NCI-H1436 (cell line): ENCODE results near the gene FSCN2.

Experiments
- DNase-seq: peaks from one replicate; lab custom pipeline; 2025; lab: John Stamatoyannopoulos, UW

Gene FSCN2, protein sequence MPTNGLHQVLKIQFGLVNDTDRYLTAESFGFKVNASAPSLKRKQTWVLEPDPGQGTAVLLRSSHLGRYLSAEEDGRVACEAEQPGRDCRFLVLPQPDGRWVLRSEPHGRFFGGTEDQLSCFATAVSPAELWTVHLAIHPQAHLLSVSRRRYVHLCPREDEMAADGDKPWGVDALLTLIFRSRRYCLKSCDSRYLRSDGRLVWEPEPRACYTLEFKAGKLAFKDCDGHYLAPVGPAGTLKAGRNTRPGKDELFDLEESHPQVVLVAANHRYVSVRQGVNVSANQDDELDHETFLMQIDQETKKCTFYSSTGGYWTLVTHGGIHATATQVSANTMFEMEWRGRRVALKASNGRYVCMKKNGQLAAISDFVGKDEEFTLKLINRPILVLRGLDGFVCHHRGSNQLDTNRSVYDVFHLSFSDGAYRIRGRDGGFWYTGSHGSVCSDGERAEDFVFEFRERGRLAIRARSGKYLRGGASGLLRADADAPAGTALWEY

DNA sequence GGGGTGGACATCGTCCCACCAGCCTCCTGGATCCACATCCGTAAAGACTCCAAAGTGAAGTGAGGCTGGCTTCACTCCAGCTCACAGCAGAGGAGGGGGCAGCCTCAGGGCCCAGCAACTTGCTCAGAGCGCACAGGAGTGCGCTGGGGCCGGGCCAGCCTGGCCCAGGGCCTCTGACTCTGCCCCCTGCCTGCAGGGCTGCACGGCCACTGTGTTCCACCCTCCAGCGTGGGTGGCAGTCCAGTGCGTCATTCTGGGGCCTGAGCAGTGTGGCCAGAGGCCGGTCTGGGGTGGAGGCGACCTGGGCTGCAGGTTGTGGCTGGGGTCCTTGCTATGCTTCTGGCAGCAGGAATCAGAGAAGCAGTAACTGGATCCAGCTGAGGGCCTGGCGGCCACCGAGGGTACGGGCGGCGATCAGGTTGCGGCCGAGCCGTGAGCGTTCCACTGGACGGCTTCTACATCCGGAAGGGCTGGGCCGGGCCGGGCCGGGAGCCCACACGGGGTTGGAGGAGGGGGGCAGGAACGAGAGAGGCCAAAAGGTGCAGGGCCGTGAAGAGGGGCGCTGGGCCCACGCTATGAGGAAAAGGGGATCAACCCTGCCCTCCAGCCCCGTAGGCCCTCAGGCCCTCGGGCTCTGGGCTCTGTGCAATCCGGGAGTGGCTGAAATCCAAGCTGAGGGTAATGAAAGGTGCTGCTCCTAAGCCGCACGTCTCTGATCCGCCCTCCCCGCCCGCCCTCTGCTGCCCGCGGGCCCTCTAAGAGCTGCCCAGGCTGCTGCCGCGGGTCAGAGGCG is at the start of gene FSCN2:
TSS of gene FSCN2 (plus strand) at position 787 of the 793 bp plus-strand sequence. CDS start 155 bp downstream, outside the sequence.
- no peak for DNase-seq

DNA sequence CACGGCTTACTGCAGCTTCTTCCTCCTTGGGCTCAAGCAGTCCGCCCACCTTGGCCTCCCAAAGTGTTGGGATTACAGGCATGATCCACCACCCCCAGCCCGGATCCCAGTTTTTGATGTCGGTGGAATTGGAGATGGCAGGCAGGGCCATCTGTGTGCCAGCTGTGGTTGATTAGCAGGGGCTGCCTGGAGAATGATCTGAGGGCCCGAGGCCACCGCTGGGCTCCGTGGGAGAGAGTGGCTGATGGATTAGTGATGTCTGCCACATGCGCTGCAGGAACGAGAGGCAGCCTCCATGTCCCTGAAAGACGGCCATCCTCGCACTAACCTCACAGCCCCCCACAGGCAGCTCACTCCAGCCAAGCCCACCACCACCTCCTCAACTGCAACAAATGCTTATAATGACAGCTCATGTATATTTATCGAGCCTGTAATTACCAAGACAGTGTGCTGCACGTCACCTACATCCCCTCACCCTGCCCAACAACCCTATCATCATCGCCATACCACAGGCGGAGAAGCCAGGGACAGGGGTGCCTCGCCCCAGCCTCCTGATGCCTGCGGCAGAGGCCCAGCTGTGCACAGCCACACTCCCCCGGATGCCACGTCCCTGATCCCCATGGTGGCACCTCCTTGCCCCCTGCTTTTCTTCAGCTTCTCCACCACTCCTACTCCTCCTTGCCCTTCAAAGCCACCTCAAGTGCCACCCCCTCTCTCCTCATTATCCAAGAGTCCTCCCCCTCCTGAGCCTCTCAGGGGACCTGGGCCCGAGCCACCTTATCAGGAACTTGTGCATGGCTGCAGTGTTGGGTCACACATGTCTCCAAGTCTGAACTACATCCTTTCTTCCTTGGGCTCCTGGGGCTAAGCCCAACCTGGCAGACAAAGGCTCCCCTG is 48.8 kb upstream of the FSCN2 start:
- no peak for DNase-seq

DNA sequence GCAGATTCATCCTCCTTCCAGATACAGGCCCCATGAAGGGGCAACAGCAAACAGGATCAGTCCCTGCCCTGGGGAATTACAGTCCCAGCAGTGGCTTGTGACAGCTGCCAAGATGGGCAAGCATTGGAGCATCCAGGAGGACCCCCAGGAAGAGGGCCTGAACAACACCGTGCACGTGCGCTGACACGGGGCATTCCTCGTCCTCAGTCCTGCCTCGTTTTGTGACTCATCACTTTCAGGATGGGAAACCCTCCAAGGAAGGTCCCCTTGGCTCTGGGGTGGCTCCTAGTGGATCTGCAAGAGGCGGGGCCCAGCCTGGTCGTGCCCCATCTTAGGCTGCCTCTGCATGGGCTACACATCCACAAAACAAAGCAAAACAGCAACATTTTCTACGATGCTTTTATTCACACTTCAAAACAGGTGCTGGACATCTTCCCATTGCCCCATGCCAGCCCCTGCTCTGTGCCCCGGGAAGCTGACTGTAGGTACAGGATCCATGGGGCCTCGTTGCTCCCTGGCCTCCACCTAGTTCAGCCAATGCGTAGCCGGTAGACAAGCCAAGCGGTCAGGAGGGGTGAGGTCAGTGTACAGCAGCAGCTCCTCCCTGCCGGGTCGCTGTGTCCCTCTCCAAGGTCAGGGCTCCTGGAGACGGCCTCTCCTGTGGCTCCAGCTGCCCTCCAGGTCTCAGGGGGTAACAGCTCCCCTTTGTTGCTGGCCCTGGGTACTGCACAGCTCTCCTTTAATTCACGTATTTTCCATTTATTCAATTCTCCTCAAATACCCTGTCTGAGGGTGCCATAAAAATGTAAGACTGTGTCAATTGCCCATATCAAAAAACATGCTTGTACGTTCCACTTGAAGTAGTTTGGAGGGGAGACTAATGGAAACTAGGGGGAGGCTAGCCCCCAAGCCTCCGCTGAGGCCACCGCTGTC is 47.8 kb upstream of the FSCN2 start:
- no peak for DNase-seq

DNA sequence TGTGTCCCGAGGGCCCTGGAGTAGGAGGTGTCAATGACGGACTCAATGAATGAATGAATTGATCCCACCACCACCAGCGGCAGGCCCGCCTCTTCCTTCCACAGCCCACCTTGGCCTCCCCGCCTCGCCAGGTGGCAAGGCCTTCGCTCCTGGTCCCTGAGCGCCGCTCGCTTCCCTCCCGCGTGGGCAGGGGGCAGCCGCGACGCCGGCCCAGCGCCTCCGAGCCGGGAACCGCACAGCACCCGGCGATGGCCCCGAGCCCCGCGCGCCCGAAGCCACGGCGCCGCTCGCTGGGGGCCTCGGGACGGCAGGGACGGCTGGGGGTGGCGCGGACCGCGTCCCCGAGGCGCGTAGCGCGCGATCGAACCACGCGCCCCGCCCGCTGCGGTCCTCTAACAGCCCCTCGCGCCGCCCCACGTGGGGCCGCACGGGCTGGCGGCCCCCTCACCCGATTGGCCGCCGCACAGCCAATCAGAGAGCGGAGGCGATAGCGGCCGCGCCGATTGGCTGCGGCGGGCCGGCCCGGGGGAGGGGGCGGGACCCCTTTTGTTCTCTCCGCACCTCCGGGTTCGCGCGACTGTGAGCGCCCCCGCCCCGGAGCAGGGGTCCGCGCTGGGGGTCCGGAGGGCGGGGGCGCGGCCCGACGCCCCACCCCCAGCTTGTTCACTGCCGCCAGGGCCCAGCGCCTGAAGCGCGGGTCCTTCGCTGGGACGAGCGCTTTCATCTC is 46.9 kb upstream of the FSCN2 start:
- DNase-seq, result peak; percentile 95

DNA sequence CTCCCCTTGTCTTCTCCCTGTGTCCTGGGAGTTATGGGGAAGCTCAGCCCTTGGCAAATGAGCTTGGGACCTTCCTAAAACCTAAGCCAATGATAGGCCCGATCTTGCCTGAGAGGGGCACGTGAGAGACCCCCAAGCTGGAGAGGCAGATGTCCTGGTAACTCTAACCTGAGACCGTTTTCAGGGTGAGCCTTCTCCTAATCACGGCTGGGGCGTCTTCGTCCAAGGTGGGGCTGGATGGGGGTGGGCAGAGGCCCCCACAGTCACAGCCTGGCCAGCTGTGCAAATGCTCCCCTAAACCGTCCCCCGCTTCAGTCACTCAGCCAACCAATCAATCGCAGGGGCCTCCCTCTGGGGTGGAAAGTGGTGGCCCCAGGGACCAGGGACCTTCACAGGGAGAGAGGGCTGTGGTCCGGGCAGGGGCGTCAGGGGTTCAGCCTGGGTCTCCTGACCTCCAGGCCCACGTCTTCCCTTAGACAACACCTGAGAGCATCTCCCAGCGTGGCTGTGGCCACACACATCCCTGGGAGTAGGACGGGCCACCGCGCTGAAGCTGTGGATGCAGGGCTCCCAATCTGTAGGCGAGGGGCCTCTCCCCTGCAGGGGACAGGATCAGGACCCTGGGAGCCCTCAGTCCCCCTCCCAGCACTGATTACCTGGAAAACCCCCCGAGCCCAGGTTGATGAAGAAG is 46.2 kb upstream of the FSCN2 start:
- DNase-seq, result no peak

DNA sequence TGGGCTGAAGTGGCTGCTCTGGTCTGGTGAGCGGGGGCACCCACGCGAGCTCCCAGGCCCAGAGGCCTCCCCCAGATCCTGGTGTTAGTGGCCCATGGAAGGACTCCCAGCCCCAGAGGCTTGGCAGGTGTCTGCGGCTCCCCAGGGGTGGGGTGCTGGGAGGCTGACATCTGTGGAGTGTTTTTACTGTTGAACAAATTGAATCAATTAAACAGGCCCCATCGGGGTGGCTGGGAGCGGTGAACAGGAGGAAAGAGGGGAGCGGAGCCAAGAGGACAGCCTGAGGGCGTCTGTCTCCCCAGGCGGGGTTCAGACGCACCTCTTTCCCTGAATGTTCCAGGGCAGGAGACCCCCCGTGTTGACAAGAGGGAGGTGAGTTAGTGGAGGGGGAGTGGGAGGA is 45.5 kb upstream of the FSCN2 start:
- DNase-seq, result no peak

DNA sequence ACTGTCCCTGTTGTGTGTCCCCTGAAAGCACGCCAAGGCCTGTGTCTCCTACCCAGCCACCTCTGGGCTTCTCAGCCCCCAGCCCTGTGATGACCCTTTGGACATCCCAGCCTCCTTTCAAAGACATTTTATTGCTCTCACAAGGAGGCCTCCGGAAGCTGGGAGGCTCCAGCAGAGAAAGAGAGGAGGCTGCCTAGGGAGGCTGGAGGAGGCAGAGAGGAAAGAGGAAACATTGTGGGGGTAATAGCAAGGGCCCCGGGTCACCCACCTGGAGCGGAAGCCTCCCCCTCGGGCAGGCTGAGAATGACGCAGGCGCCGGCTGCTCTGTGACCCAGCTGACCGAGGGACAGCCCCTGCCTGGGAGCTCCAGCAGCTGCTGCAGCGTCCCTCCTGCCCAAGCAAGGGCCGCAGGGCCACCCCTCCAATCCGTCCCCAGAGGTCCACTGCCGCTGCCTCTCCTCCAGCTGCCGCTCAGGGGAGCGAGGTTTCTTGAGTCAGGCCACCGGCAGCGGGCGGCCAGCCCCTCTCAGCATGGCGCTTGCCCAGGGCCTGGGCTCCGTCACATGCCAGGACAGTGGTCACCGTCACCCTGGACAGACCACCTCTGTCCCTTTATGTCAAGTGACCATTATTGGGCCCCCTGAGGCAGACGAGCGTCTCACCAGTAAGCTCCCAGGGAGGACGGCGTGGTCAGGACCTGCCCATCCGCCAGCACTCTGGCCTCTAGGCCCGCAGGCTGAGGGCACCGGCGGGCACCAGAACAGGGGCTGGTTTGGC is 44.9 kb upstream of the FSCN2 start:
- no peak for DNase-seq

DNA sequence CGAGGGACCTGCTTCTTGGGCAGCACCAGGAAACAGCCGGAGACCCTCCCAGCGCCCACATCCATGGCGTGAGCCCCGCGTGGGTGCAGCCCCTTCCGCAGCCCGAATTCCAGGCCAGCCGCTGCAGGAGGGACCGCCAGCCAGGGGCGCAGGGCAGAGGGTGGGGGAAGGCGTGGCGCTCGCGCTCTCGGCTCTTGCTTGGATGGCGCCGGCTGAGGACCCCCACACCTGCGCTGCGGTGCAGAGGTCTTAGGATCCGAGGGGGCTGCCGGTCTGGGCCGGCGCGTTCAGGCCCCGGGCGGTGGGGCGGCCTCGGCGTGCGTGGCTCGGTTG is 44.3 kb upstream of the FSCN2 start:
- DNase-seq, result no peak

DNA sequence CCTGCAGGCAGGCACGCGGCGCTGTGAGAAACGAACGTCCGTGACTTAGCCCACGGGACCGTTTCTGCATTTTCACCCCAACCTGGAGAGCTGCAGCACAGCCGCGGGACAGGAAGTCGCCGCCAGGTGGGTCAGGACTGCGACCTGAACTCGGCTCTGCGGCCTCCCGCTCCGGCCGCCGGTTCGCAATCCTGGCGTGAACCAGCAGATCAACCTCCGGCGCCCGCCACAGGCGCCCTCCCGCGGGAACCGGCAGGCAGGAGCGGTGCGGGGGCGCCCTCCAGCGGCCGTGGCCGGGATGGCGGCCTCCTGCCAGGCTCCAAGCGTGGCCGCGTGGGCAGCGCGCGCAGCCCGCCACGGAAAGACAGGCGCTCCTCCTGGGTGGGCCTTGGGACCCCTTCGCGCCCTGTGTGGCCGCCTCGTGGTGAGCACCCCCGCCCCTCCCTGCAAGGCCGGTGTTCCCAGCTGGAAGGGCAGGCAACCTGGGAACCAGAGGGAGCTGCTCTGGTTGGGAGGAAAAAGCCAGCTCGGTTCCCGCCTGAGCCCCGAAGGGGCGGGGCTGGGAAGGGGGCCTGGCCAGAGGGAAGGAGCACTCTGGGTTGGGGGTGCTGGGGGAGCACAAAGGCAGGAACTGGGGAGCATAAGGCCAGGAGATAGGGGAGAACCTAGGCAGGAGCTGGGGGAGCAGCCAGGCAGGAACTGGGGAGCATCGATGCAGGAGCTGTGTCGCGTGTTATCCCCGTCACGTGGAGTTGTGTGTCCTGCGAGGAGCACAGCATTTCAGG is 43.8 kb upstream of the FSCN2 start:
- DNase-seq, result peak; percentile 87

DNA sequence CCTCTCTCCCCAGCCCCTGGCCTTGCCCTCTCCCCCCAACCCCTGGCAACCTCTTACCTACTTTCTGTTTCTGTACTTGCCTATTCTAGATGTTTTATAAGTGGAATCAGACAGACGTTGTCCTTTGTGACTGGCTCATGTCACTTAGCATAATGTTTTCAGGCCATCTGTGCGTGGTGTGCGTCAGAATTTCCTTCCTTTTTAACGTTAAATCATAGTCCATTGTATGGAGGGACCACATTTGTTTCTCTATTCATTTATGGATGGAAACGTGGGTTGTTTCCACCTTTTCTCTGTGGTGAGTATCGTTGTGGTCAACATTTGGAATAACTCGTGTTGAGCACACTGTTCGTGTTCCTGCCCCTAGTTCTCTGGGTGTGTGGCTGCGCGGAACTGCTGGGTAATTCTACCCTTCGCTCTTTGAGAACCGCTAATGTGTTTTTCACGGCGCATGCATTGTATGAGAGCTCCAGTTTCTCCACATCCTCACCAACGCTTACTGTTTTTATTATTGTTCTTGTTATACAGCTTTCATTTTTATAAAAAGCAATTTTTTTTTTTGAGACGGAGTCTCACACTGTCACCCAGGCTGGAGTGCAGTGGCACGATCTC is 41.9 kb upstream of the FSCN2 start:
- no peak for DNase-seq

DNA sequence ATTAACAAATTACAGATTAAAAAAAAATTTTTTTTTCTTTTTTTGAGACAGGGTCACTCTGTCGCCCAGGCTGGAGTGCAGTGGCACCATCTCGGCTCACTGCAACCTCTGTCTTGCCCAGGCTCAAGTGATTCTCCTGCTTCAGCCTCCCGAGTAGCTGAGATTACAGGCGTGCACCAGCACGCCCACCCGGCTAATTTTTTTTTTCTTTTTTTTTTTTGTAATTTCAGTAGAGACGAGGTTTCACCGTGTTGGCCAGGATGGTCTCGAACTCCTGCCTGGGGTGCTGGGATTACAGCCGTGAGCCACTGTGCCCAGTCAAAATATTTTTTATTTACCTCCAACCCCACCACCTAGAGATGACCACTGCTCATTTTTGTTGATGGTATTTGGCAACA is 41.1 kb upstream of the FSCN2 start:
- no peak for DNase-seq

DNA sequence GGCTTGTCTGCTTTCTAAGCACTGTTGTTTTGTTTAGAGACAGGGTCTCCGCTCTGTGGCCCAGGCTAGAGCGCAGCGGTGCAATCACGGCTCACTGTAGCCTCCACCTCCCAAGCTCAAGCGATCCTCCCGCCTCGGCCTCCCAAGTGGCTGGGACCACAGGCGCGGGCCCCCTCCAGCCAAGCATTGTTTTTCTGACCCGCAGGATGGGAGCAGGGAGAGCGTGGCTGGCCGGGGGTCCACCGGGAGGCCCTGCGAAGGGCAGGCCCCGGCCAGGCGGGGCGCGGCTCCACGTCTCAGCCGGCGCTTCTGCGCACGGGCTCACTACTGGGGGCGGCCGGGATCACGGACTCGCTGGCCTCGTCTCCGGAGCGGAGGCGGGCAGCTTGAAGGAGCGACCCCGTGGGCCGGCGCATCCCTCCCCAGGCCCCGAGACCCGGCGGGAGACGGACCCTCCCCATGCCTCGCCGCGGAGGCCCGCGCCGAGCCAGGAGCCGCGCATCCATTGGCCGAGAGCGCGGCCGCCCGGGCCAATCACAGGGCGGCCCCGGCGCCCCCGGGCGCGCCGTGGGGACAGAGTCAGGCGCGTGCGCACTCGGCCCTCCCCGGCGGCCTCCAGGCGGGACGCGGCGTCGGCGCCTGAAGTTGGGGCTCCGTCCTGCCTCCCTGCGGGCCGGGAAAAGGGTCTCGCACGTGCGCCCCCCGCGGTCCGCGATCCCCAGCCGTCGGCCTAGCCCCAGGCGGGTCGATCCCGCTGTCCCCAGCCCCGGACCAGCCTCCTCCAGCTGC is 40.5 kb upstream of the FSCN2 start:
- DNase-seq, result peak; percentile 85

DNA sequence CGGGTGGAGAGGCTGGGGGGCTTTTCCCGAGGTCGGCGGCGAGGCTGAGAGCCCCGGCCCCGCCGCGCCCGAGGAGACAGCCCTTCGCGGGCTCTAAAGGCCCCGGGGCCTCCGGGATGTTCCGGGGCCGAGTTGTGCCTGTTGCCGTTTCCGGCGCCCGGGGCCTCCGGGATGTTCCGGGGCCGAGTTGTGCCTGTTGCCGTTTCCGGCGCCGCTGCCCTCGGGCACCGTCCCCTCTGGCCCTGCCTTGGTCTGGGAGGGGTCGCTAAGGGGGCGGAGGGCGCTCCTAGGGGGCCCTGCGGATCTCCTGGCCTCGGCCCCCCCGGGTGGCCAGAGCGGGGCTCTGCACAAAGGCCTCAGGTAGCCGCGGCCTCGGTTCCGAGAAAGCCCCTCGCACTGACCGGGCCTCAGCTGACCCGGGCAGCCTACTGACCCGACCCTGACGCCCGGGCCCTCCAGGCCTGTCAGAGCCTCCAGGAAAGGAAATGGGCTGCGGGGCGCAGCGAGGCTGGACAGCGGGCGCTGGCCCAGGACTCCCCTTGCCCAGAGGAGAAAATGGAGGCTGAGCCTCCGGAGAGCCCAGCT is 39.8 kb upstream of the FSCN2 start:
- DNase-seq, result no peak

DNA sequence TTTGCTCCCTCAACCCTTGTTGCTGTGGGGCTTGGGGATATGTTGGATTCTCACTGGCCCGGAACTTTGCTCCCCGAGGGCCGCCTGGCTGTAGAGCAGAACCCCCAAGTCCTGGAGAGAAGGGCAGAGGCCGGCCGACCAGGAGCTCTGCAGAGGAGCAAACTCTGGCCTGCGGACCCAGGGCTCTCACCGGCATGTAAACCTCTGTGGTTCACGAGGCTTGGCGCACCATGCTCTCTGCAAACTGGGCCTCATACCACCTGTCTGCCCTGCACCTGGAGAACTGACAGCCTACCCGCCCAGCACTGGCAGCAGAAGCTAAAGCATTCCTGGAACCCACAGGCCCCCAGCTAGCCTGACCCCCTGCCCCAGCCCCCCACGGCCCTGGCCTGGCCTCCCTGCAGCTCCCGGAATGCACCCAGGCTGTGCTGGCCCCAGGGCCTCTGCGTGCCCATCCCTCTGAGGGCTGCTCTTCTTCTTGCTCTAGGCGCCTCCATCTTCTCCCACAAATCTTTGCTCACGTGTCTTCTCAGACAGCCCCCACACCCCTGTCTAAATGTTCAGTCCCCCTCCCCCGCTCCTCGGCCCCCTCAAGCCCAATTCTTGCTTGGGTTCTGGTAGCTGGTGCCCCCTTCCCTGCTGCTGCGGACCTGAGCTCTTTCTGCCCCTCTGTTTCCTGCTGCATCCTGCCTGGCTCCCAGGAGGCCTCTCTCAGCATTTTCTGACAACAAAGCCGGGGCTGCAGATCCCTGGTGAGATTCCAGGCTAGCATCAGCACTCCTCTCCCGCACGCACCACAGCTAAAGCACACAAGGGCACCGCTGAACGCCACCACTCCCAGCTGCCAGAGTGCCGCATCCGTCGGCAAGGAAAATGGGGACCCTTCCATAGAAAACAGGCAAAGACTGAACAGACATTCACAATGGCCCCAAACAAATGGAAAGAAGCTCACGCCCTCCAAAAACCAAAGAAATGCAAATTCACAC is 38.9 kb upstream of the FSCN2 start:
- peak; percentile 64 for DNase-seq
